HEK293T (cell line): Measurements from ENCODE around the gene AASS.

ENCODE experiments used
- CTCF ChIA-PET: fragments of 350-600 bp; formaldehyde crosslinking; extraction: SDS; loops from one replicate; lab custom pipeline; 2021; ENCODE audit warnings: antibody characterized with exemption, inconsistent platforms; lab: Yijun Ruan, JAX
- POLR2A ChIA-PET: fragments of 350-600 bp; formaldehyde crosslinking; extraction: SDS; loops from one replicate; lab custom pipeline; 2020; ENCODE audit warnings: antibody characterized with exemption, inconsistent platforms; lab: Yijun Ruan, JAX
- DNase-seq: peaks from one replicate; pipeline ENCODE4 v3.0.0; 2012; ENCODE audit warnings: mixed read lengths; ENCODE audit errors: extremely low spot score
- ARNT ChIP-seq: fragments of 450-650 bp; IDR thresholded peaks from 2 replicates; pipeline ENCODE4 v1.6.1; 2017; ENCODE audit warnings: mild to moderate bottlenecking
- BHLHE40 ChIP-seq: fragments of 450-650 bp; IDR thresholded peaks from 2 replicates; pipeline ENCODE4 v1.6.1; 2016; ENCODE audit warnings: mild to moderate bottlenecking, moderate library complexity, borderline replicate concordance
- CTBP1 ChIP-seq: fragments of 450-650 bp; IDR thresholded peaks from 2 replicates; pipeline ENCODE4 v1.6.1; 2016; ENCODE audit warnings: borderline replicate concordance
- ELF4 ChIP-seq: fragments of 450-650 bp; IDR thresholded peaks from 2 replicates; pipeline ENCODE4 v1.6.1; 2017; ENCODE audit warnings: antibody characterized with exemption
- FOXA1 ChIP-seq: fragments of 450-650 bp; IDR thresholded peaks from 2 replicates; pipeline ENCODE4 v1.6.1; 2016; ENCODE audit warnings: mild to moderate bottlenecking
- FOXK2 ChIP-seq: fragments of 450-650 bp; IDR thresholded peaks from 2 replicates; pipeline ENCODE4 v1.6.1; 2016; ENCODE audit warnings: mild to moderate bottlenecking
- FOXM1 ChIP-seq: fragments of 450-650 bp; IDR thresholded peaks from 2 replicates; pipeline ENCODE4 v1.6.1; 2017; ENCODE audit warnings: mild to moderate bottlenecking, borderline replicate concordance
- HDGF ChIP-seq: fragments of 450-650 bp; IDR thresholded peaks from 2 replicates; pipeline ENCODE4 v1.6.1; 2017; ENCODE audit warnings: antibody characterized with exemption, borderline replicate concordance
- L3MBTL2 ChIP-seq: fragments of 450-650 bp; conservative IDR thresholded peaks from 2 replicates; pipeline ENCODE4 v1.6.1; 2016; ENCODE audit warnings: mild to moderate bottlenecking
- NFRKB ChIP-seq: fragments of 450-650 bp; IDR thresholded peaks from 2 replicates; pipeline ENCODE4 v1.6.1; 2016; ENCODE audit warnings: mild to moderate bottlenecking, moderate library complexity
- PKNOX1 ChIP-seq: fragments of 450-650 bp; IDR thresholded peaks from 2 replicates; pipeline ENCODE4 v1.6.1; 2016
- SP1 ChIP-seq: fragments of 450-650 bp; IDR thresholded peaks from 2 replicates; pipeline ENCODE4 v1.6.1; 2017
- SUZ12 ChIP-seq: fragments of 450-650 bp; IDR thresholded peaks from 2 replicates; pipeline ENCODE4 v1.6.1; 2016; ENCODE audit warnings: mild to moderate bottlenecking
- TARDBP ChIP-seq: fragments of 450-650 bp; IDR thresholded peaks from 2 replicates; pipeline ENCODE4 v1.6.1; 2016
- ZNF384 ChIP-seq: fragments of 450-650 bp; IDR thresholded peaks from 2 replicates; pipeline ENCODE4 v1.6.1; 2016

AASS gene

GRCh38 chr7:122145937-122146645 lies 2.0 kb upstream of the AASS start:
- DNase-seq, result no peak
- ChIA-PET CTCF (no interaction called here), POLR2A (no interaction called here)
- no peak for TF ChIP-seq BHLHE40
- no peak for TF ChIP-seq FOXM1
- TF ChIP-seq ELF4, result no peak
- no peak for TF ChIP-seq HDGF
- TF ChIP-seq PKNOX1, result no peak
- TF ChIP-seq FOXK2, result no peak
- no peak for TF ChIP-seq ZNF384
- TF ChIP-seq CTBP1, result no peak
- no peak for TF ChIP-seq FOXA1
- no peak for TF ChIP-seq NFRKB

- POLR2A ChIA-PET, result no interaction called here
- peak; percentile 14 for DNase-seq
- CTCF ChIA-PET, result no interaction called here
- no peak for TF ChIP-seq TARDBP
Observed at GRCh38 chr7:122143376-122143750, 686 bp downstream of the AASS start.

- ChIA-PET CTCF (no interaction called here), POLR2A (no interaction called here)
- no peak for DNase-seq
- no peak for TF ChIP-seq L3MBTL2
- no peak for TF ChIP-seq SP1
- TF ChIP-seq SUZ12, result no peak
- no peak for TF ChIP-seq PKNOX1
- TF ChIP-seq ZNF384, result no peak
- no peak for TF ChIP-seq CTBP1
- no peak for TF ChIP-seq FOXA1
- TF ChIP-seq FOXK2, result no peak
- TF ChIP-seq BHLHE40, result no peak
Observed at GRCh38 chr7:122140918-122141317, 3.1 kb downstream of the AASS start.

- CTCF ChIA-PET, result no interaction called here
- TF ChIP-seq SUZ12 (no peak), NFRKB (no peak), PKNOX1 (no peak)
- no peak for DNase-seq
- POLR2A ChIA-PET, result no interaction called here
Observed at GRCh38 chr7:122137251-122138077, 6.6 kb downstream of the AASS start.

GRCh38 chr7:122136639-122137245 lies 7.3 kb downstream of the AASS start:
- POLR2A ChIA-PET, result no interaction called here

More at GRCh38 chr7:122136639-122137245, 7.3 kb downstream of the AASS start:
- TF ChIP-seq PKNOX1 (no peak), NFRKB (no peak), TARDBP (no peak), L3MBTL2 (no peak), SUZ12 (no peak), ARNT (no peak), BHLHE40 (no peak), FOXM1 (no peak), ELF4 (no peak), FOXK2 (no peak), CTBP1 (no peak), HDGF (no peak), FOXA1 (no peak)
- CTCF ChIA-PET, result no interaction called here
- DNase-seq, result no peak
